Germinal center (tissue), 1 donor: ENCODE measurements around the gene LDB3.

ENCODE experiments used
- DNase-seq: peaks from one replicate; pipeline ENCODE4 v3.0.0; 2012; ENCODE audit warnings: mixed read lengths, low spot score

Gene LDB3

DNA sequence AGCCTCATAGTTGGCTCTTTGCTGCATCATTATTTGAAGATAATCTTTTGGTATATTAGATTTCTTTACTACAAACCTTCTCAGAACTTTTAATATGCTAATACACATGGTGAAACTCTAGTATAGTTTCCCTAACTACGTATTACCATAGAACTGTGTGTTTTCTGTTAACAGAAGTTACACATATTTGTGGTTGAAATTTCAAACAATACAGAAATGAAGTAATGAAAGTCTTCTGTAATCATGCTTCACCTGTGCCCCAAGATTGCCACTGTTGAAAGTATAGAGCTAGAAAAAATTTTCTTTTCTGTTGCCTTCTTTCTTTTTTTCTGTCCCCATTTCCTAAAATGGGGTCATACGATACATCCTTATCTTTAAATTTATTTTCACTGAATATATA, 97.2 kb downstream of the LDB3 start:
- DNase-seq = no peak

DNA sequence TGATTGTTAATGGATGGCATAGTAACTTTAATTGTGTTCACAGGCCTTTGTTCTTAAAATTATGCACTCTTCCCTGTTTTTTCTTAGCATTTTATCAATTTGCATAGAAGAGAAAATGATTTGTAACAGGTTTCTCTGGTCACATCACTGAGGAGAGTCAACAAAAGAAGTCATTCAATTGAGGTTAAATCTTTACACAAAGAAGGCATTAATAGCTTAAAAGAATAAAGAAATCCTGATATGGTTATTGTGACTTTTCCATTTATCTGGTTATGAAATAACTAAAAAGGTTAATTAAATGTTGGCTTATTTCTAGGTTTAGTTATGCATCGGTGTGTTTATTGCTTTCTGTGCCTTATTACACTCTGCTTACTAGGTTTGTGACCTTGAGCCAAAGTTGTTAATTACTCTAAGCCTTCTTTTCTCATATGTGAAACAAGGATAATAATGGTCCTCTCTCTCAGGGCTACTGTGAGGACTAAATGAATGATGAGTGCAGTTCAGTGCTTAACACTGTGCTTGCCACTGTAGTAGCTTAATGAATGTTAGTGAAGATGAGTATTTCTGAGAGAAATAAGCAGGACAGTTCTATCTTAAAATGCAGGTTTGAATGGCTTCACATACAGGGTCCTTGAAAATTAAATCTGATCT, 100.2 kb downstream of the LDB3 start:
- no peak for DNase-seq

DNA sequence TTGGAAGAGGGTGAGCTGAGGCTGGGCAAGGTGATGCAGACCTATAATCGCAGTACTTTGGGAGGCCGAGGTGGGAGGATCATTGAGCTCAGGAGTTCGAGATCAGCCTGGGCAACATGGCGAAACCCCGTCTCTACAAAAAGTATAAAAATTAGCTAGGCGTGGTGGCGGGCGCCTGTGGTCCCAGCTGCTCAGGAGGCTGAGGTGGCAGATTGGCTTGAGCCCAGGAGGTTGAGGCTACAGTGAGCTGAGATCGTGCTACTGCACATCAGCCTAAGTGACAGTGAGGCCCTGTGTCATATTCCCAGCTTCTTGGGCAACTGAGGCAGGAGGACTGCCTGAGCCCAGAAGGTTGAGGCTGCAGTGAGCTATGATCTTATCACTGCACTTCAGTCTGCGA, 101.7 kb downstream of the LDB3 start:
- no peak for DNase-seq

DNA sequence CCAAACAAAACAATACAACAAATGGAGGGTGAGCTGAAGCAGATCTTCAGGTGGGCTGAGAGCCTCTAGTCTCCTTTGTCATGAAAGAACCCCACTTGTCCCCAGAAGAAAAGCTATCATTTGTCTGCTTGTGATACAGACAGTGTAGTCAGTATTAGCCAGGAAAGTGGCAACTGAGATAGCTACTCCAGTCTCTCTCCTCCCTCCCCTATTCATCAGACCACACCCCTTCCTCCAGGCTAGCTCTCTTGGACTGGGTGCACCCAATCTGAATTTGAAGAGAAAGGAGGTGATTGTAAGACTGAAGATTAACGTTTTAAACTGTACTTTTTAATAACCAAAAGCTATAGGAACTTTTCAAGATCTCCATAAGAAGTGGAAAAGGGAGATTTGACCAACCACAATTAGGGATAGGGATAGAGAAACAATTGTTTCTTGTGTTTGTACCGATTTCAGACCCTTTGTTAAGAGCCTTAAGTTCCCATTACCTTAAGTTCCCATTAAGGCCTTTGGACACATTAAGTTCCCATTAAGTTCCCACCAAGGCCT, 102.2 kb downstream of the LDB3 start:
- no peak for DNase-seq

- DNase-seq = no peak
Measured at GRCh38 chr10:86773498-86773897, 105.2 kb downstream of the LDB3 start.

- DNase-seq = no peak
Measured at GRCh38 chr10:86775056-86775869, 107.0 kb downstream of the LDB3 start.

GRCh38 chr10:86775870-86776180, 107.5 kb downstream of the LDB3 start:
- DNase-seq = no peak

GRCh38 chr10:86779220-86780017, 111.1 kb downstream of the LDB3 start:
- DNase-seq = no peak

GRCh38 chr10:86782701-86783418, 114.5 kb downstream of the LDB3 start:
- no peak for DNase-seq

GRCh38 chr10:86785037-86785436, 116.7 kb downstream of the LDB3 start:
- DNase-seq = no peak
